ENCODE measurements around the gene SLC25A10.
A peak's percentile ranks its signal among the peaks of the same experiment; 100 is the strongest.

The SLC25A10 gene

GRCh38 chr17:81723651-81724209 lies 11.6 kb downstream of the SLC25A10 start:
- WGBS: 91% methylated on average over 9 of the region's 12 CpGs
- Histone ChIP-seq H3K4me2 (ENCODE audit: low read length, poor library complexity, severe bottlenecking) (no peak overlapping the region), H2BK5ac (ENCODE audit: low read depth, low read length, poor library complexity, severe bottlenecking) (no peak overlapping the region), H2BK12ac (ENCODE audit: low read length in 2 of 2) (no peak overlapping the region), H3K27me3 (ENCODE audit: control insufficient read depth in 1 of 2, insufficient read depth in 1 of 2, low read length in 2 of 2) (no peaks in the 10 kb centered on the region), H3K27ac (ENCODE audit: low read length, poor library complexity, severe bottlenecking) (no peak overlapping the region), H2BK120ac (ENCODE audit: low read depth, low read length) (no peak overlapping the region), H3K18ac (ENCODE audit: low read depth in 1 of 2, low read length in 2 of 2) (no peak overlapping the region), H4K8ac (ENCODE audit: low read length) (no peak overlapping the region), H3K4ac (ENCODE audit: low read depth in 1 of 2, low read length in 2 of 2) (no peak overlapping the region), H3K79me1 (replicated peaks; ENCODE audit: low read length, poor library complexity, severe bottlenecking) (no peaks in the 10 kb centered on the region), H2BK15ac (ENCODE audit: low read depth, poor library complexity, severe bottlenecking) (no peak overlapping the region), H3K23ac (ENCODE audit: low read length in 2 of 2) (no peak overlapping the region), H3K4me3 (ENCODE audit: insufficient read depth in 1 of 2, low read depth in 1 of 2, low read length in 2 of 2) (peak overlapping the region in 1 of 2 experiments; percentile 53), H2AFZ (ENCODE audit: low read depth, low read length) (no peak overlapping the region), H3K9ac (ENCODE audit: low read length) (no peak overlapping the region), H2AK5ac (ENCODE audit: low read length, severe bottlenecking) (no peak overlapping the region), H4K91ac (ENCODE audit: low read length) (no peak overlapping the region), H3K14ac (ENCODE audit: low read length in 2 of 2) (no peak overlapping the region), H3K36me3 (ENCODE audit: control insufficient read depth in 1 of 2, insufficient read depth in 2 of 2, low read depth in 1 of 2, low read length in 2 of 2) (peaks cover 0 to 15% of the 10 kb centered on the region in 2 experiments), H3K9me3 (ENCODE audit: control insufficient read depth, low read length) (no peaks in the 10 kb centered on the region), H3K4me1 (ENCODE audit: control insufficient read depth, insufficient read depth, low read depth, low read length) (peaks cover 7% of the 10 kb centered on the region)
- no peak for DNase-seq

- H3K27me3 ChIP-seq (ENCODE audit: control insufficient read depth in 1 of 2, insufficient read depth in 1 of 2, low read length in 2 of 2): peaks cover 3 to 4% of the 10 kb centered on the region in 2 experiments
- peaks cover 0 to 3% of the 10 kb centered on the region in 2 experiments for H3K36me3 ChIP-seq (ENCODE audit: control insufficient read depth in 1 of 2, insufficient read depth in 2 of 2, low read depth in 1 of 2, low read length in 2 of 2)
- no peak overlapping the region for H3K18ac ChIP-seq (ENCODE audit: low read depth in 1 of 2, low read length in 2 of 2)
- no peak overlapping the region for H3K14ac ChIP-seq (ENCODE audit: low read length in 2 of 2)
- H4K8ac ChIP-seq (ENCODE audit: low read length): no peak overlapping the region
- WGBS: 86% methylated on average over 9 of the region's 9 CpGs
- no peak overlapping the region for H3K23ac ChIP-seq (ENCODE audit: low read length in 2 of 2)
- H3K4me1 ChIP-seq (ENCODE audit: control insufficient read depth, insufficient read depth, low read depth, low read length): peaks cover 7% of the 10 kb centered on the region
- H2BK15ac ChIP-seq (ENCODE audit: low read depth, poor library complexity, severe bottlenecking): no peak overlapping the region
- no peaks in the 10 kb centered on the region for H3K9me3 ChIP-seq (ENCODE audit: control insufficient read depth, low read length)
- H3K27ac ChIP-seq (ENCODE audit: low read length, poor library complexity, severe bottlenecking): no peak overlapping the region
- DNase-seq: no peak
- H2BK120ac ChIP-seq (ENCODE audit: low read depth, low read length): no peak overlapping the region
- no peaks in the 10 kb centered on the region for H3K79me1 ChIP-seq (replicated peaks; ENCODE audit: low read length, poor library complexity, severe bottlenecking)
- H3K9ac ChIP-seq (ENCODE audit: low read length): no peak overlapping the region
- H3K4ac ChIP-seq (ENCODE audit: low read depth in 1 of 2, low read length in 2 of 2): no peak overlapping the region
- H2AFZ ChIP-seq (ENCODE audit: low read depth, low read length): no peak overlapping the region
- H2BK5ac ChIP-seq (ENCODE audit: low read depth, low read length, poor library complexity, severe bottlenecking): no peak overlapping the region
- H2BK12ac ChIP-seq (ENCODE audit: low read length in 2 of 2): no peak overlapping the region
- H2AK5ac ChIP-seq (ENCODE audit: low read length, severe bottlenecking): no peak overlapping the region
- H3K4me3 ChIP-seq (ENCODE audit: insufficient read depth in 1 of 2, low read depth in 1 of 2, low read length in 2 of 2): no peak overlapping the region
- H3K4me2 ChIP-seq (ENCODE audit: low read length, poor library complexity, severe bottlenecking): no peak overlapping the region
- no peak overlapping the region for H4K91ac ChIP-seq (ENCODE audit: low read length)
Measured at GRCh38 chr17:81725439-81725838, 13.4 kb downstream of the SLC25A10 start.

- Histone ChIP-seq H3K27ac (ENCODE audit: low read length, poor library complexity, severe bottlenecking) (no peak overlapping the region), H4K8ac (ENCODE audit: low read length) (no peak overlapping the region), H2BK5ac (ENCODE audit: low read depth, low read length, poor library complexity, severe bottlenecking) (no peak overlapping the region), H3K14ac (ENCODE audit: low read length in 2 of 2) (no peak overlapping the region), H2BK12ac (ENCODE audit: low read length in 2 of 2) (no peak overlapping the region), H3K18ac (ENCODE audit: low read depth in 1 of 2, low read length in 2 of 2) (no peak overlapping the region), H3K4me1 (ENCODE audit: control insufficient read depth, insufficient read depth, low read depth, low read length) (peaks cover 9% of the 10 kb centered on the region), H3K9ac (ENCODE audit: low read length) (no peak overlapping the region), H2BK15ac (ENCODE audit: low read depth, poor library complexity, severe bottlenecking) (no peak overlapping the region), H3K23ac (ENCODE audit: low read length in 2 of 2) (no peak overlapping the region), H2BK120ac (ENCODE audit: low read depth, low read length) (no peak overlapping the region), H3K4me3 (ENCODE audit: insufficient read depth in 1 of 2, low read depth in 1 of 2, low read length in 2 of 2) (no peak overlapping the region), H3K9me3 (ENCODE audit: control insufficient read depth, low read length) (no peaks in the 10 kb centered on the region), H3K79me1 (replicated peaks; ENCODE audit: low read length, poor library complexity, severe bottlenecking) (no peaks in the 10 kb centered on the region), H4K91ac (ENCODE audit: low read length) (no peak overlapping the region), H3K4ac (ENCODE audit: low read depth in 1 of 2, low read length in 2 of 2) (no peak overlapping the region), H3K27me3 (ENCODE audit: control insufficient read depth in 1 of 2, insufficient read depth in 1 of 2, low read length in 2 of 2) (peaks cover 3 to 4% of the 10 kb centered on the region in 2 experiments), H2AK5ac (ENCODE audit: low read length, severe bottlenecking) (no peak overlapping the region), H3K4me2 (ENCODE audit: low read length, poor library complexity, severe bottlenecking) (no peak overlapping the region), H2AFZ (ENCODE audit: low read depth, low read length) (no peak overlapping the region), H3K36me3 (ENCODE audit: control insufficient read depth in 1 of 2, insufficient read depth in 2 of 2, low read depth in 1 of 2, low read length in 2 of 2) (no peaks in the 10 kb centered on the region)
- DNase-seq: no peak
- 89% methylated on average over 9 of the region's 9 CpGs for WGBS
Measured at GRCh38 chr17:81726004-81726403, 13.9 kb downstream of the SLC25A10 start.

GRCh38 chr17:81727324-81728031 lies 15.4 kb downstream of the SLC25A10 start:
- H2AFZ ChIP-seq (ENCODE audit: low read depth, low read length): no peak overlapping the region
- H4K91ac ChIP-seq (ENCODE audit: low read length): peak overlapping the region; percentile 48
- no peak overlapping the region for H2BK120ac ChIP-seq (ENCODE audit: low read depth, low read length)
- WGBS: 95% methylated on average over 23 of the region's 23 CpGs
- no peak overlapping the region for H3K9ac ChIP-seq (ENCODE audit: low read length)
- no peaks in the 10 kb centered on the region for H3K9me3 ChIP-seq (ENCODE audit: control insufficient read depth, low read length)
- no peak overlapping the region for H3K18ac ChIP-seq (ENCODE audit: low read depth in 1 of 2, low read length in 2 of 2)
- no peaks in the 10 kb centered on the region for H3K79me1 ChIP-seq (replicated peaks; ENCODE audit: low read length, poor library complexity, severe bottlenecking)
- DNase-seq: no peak
- peaks cover 4 to 9% of the 10 kb centered on the region in 2 experiments for H3K27me3 ChIP-seq (ENCODE audit: control insufficient read depth in 1 of 2, insufficient read depth in 1 of 2, low read length in 2 of 2)
- H3K4me1 ChIP-seq (ENCODE audit: control insufficient read depth, insufficient read depth, low read depth, low read length): peaks cover 12% of the 10 kb centered on the region
- H2BK12ac ChIP-seq (ENCODE audit: low read length in 2 of 2): no peak overlapping the region
- no peak overlapping the region for H2BK5ac ChIP-seq (ENCODE audit: low read depth, low read length, poor library complexity, severe bottlenecking)
- no peak overlapping the region for H3K4me2 ChIP-seq (ENCODE audit: low read length, poor library complexity, severe bottlenecking)
- H3K27ac ChIP-seq (ENCODE audit: low read length, poor library complexity, severe bottlenecking): no peak overlapping the region
- H4K8ac ChIP-seq (ENCODE audit: low read length): no peak overlapping the region
- H3K4me3 ChIP-seq (ENCODE audit: insufficient read depth in 1 of 2, low read depth in 1 of 2, low read length in 2 of 2): no peak overlapping the region
- H3K23ac ChIP-seq (ENCODE audit: low read length in 2 of 2): no peak overlapping the region
- no peaks in the 10 kb centered on the region for H3K36me3 ChIP-seq (ENCODE audit: control insufficient read depth in 1 of 2, insufficient read depth in 2 of 2, low read depth in 1 of 2, low read length in 2 of 2)
- H3K4ac ChIP-seq (ENCODE audit: low read depth in 1 of 2, low read length in 2 of 2): no peak overlapping the region
- H3K14ac ChIP-seq (ENCODE audit: low read length in 2 of 2): no peak overlapping the region
- no peak overlapping the region for H2BK15ac ChIP-seq (ENCODE audit: low read depth, poor library complexity, severe bottlenecking)
- H2AK5ac ChIP-seq (ENCODE audit: low read length, severe bottlenecking): no peak overlapping the region

Measured in mesenchymal stem cell (in vitro differentiated cells and primary cell).